Neural cell (in vitro differentiated cells): ENCODE data around the gene NFX1. TPM values are rescaled to one million over a fixed set of nuclear protein-coding genes. Genes with fewer than 3 reads are reported as not detected.
"Not testable (repeated sequence)": the region's sequence is repeated elsewhere in the genome, so short reads cannot be mapped to it uniquely, and the experiment has no call there.

Source experiments
- H2AFZ ChIP-seq: fragments of 200-600, 300-800 bp; sonication (generic), shearing (Covaris generic); 2 replicates; pipeline ENCODE4 v1.6.0; 2014; ENCODE audit warnings: low read depth, mild to moderate bottlenecking, antibody characterized with exemption, low read length, moderate library complexity
- H3F3A ChIP-seq: fragments of 200-600 bp; shearing (Covaris generic); 2 replicates; pipeline ENCODE4 v1.6.1; 2016; ENCODE audit warnings: mild to moderate bottlenecking, moderate library complexity, mixed read lengths, antibody characterized with exemption, low read length; ENCODE audit not compliant: insufficient read depth, poor library complexity, severe bottlenecking
- H3K27ac ChIP-seq: fragments of 200-600, 300-800 bp; sonication (generic), shearing (Covaris generic); 2 replicates; pipeline ENCODE4 v1.5.1; 2014; ENCODE audit warnings: mild to moderate bottlenecking, low read length, moderate library complexity
- H3K27me3 ChIP-seq: fragments of 300-800, 200-600 bp; sonication (generic), shearing (Covaris generic); 2 replicates; pipeline ENCODE4 v1.6.0; 2014; ENCODE audit warnings: mild to moderate bottlenecking, low read depth, low read length, moderate library complexity; ENCODE audit not compliant: insufficient read depth
- H3K36me3 ChIP-seq: fragments of 300-800, 200-600 bp; sonication (generic), shearing (Covaris generic); 2 replicates; pipeline ENCODE4 v1.5.1; 2014; ENCODE audit warnings: mild to moderate bottlenecking, antibody characterized with exemption, low read length, moderate library complexity; ENCODE audit not compliant: insufficient read depth
- H3K4me2 ChIP-seq: fragments of 300-800, 200-600 bp; sonication (generic), shearing (Covaris generic); 2 replicates; pipeline ENCODE4 v1.6.0; 2014; ENCODE audit warnings: mild to moderate bottlenecking, low read length
- H3K4me3 ChIP-seq: fragments of 300-800, 200-600 bp; sonication (generic), shearing (Covaris generic); 2 replicates; pipeline ENCODE4 v1.5.1; 2014; ENCODE audit warnings: mild to moderate bottlenecking, low read length, moderate library complexity
- H3K79me2 ChIP-seq: fragments of 200-600 bp; shearing (Covaris generic); replicated peaks from 2 replicates; pipeline ENCODE4 v1.6.0; 2014; ENCODE audit warnings: mild to moderate bottlenecking, low read length, moderate library complexity; ENCODE audit not compliant: insufficient read depth
- H3K9ac ChIP-seq: fragments of 300-800, 200-600 bp; sonication (generic), shearing (Covaris generic); 2 replicates; pipeline ENCODE4 v1.6.1; 2016; ENCODE audit warnings: mild to moderate bottlenecking, low read length, mixed read lengths
- H3K9me2 ChIP-seq: fragments of 200-600 bp; shearing (Covaris generic); 2 replicates; pipeline ENCODE4 v1.6.1; 2016; ENCODE audit warnings: mild to moderate bottlenecking, low read length, mixed read lengths; ENCODE audit not compliant: insufficient read depth
- H3K9me3 ChIP-seq: fragments of 200-600, 300-800 bp; sonication (generic), shearing (Covaris generic); 2 replicates; pipeline ENCODE4 v1.6.1; 2016; ENCODE audit warnings: mild to moderate bottlenecking, mixed run types, low read length, moderate library complexity, mixed read lengths
- H4K20me1 ChIP-seq: fragments of 200-600 bp; shearing (Covaris generic); 2 replicates; pipeline ENCODE4 v1.6.1; 2016; ENCODE audit warnings: mild to moderate bottlenecking, mixed run types; ENCODE audit not compliant: insufficient read depth
- CTCF ChIP-seq: fragments of 450-650 bp; IDR thresholded peaks from 2 replicates; pipeline ENCODE4 v1.5.1; 2014; ENCODE audit warnings: antibody characterized with exemption, mild to moderate bottlenecking, moderate library complexity; ENCODE audit not compliant: poor library complexity, severe bottlenecking
- EP300 ChIP-seq: fragments of 450-650 bp; conservative IDR thresholded peaks from 2 replicates; pipeline ENCODE4 v1.6.1; 2014; ENCODE audit warnings: antibody characterized with exemption, mild to moderate bottlenecking, moderate library complexity; ENCODE audit not compliant: poor library complexity, severe bottlenecking
- EZH2 ChIP-seq: fragments of 200-600, 300-800 bp; shearing (Covaris generic), sonication (generic); IDR thresholded peaks from 2 replicates; pipeline ENCODE4 v1.6.1; 2014; ENCODE audit warnings: antibody characterized with exemption, low read length, borderline replicate concordance, mild to moderate bottlenecking; ENCODE audit not compliant: insufficient read depth, poor library complexity, severe bottlenecking
- MXI1 ChIP-seq: fragments of 450-650 bp; conservative IDR thresholded peaks from 2 replicates; pipeline ENCODE4 v1.6.1; 2014; ENCODE audit warnings: antibody characterized with exemption, mild to moderate bottlenecking; ENCODE audit not compliant: poor library complexity, severe bottlenecking
- POLR2AphosphoS5 ChIP-seq: IDR thresholded peaks from 2 replicates; pipeline ENCODE4 v1.6.1; 2012
- RAD21 ChIP-seq: fragments of 450-650 bp; conservative IDR thresholded peaks from 2 replicates; pipeline ENCODE4 v1.6.1; 2014; ENCODE audit warnings: antibody characterized with exemption, mild to moderate bottlenecking, moderate library complexity
- REST ChIP-seq: IDR thresholded peaks from 2 replicates; pipeline ENCODE4 v1.6.1; 2012; ENCODE audit warnings: borderline replicate concordance
- SMC3 ChIP-seq: fragments of 450-650 bp; conservative IDR thresholded peaks from 2 replicates; pipeline ENCODE4 v1.6.1; 2014; ENCODE audit warnings: antibody characterized with exemption, mild to moderate bottlenecking, moderate library complexity; ENCODE audit not compliant: poor library complexity
- TAF1 ChIP-seq: IDR thresholded peaks from 2 replicates; pipeline ENCODE4 v1.6.1; 2012; ENCODE audit warnings: low read depth
- polyA plus RNA-seq: library from polyadenylated mRNA; depleted of rRNA; stranded (reverse); fragments of >200 nt; gene quantifications from 2 replicates; pipeline ENCODE4 v1.2.3, GENCODE V29; 2014

NFX1 gene
- polyA plus RNA-seq, 1 donor from 2014 or later = 14.7 TPM

GRCh38 chr9:33354651-33355211, 64.4 kb downstream of the NFX1 start:
- Histone ChIP-seq H3K4me3 (no peak overlapping the region), H3K9me3 (no peaks in the 10 kb centered on the region), H3K27me3 (no peaks in the 10 kb centered on the region), H4K20me1 (no peaks in the 10 kb centered on the region), H3K79me2 (no peaks in the 10 kb centered on the region), H3K27ac (no peak overlapping the region), H2AFZ (no peak overlapping the region), H3K4me2 (no peak overlapping the region), H3K9me2 (no peaks in the 10 kb centered on the region), H3F3A (no peaks in the 10 kb centered on the region), H3K36me3 (peaks cover 10% of the 10 kb centered on the region), H3K9ac (no peak overlapping the region)
- no peak for TF ChIP-seq TAF1
- TF ChIP-seq CTCF = no peak
- TF ChIP-seq EZH2 = no peak
- no peak for TF ChIP-seq REST
- no peak for TF ChIP-seq POLR2AphosphoS5
- TF ChIP-seq EP300 = no peak
- TF ChIP-seq MXI1 = no peak
- no peak for TF ChIP-seq RAD21
- TF ChIP-seq SMC3 = no peak

GRCh38 chr9:33355933-33356332, 65.6 kb downstream of the NFX1 start:
- no peaks in the 10 kb centered on the region for H3F3A ChIP-seq
- no peak overlapping the region for H3K4me2 ChIP-seq
- no peaks in the 10 kb centered on the region for H3K79me2 ChIP-seq
- no peaks in the 10 kb centered on the region for H3K9me2 ChIP-seq
- no peaks in the 10 kb centered on the region for H3K9me3 ChIP-seq
- no peaks in the 10 kb centered on the region for H3K27me3 ChIP-seq
- peaks cover 10% of the 10 kb centered on the region for H3K36me3 ChIP-seq
- no peak overlapping the region for H2AFZ ChIP-seq
- no peak for TF ChIP-seq POLR2AphosphoS5
- no peak for TF ChIP-seq TAF1
- TF ChIP-seq REST = no peak
- no peak for TF ChIP-seq SMC3
- TF ChIP-seq RAD21 = no peak
- no peak for TF ChIP-seq EP300
- TF ChIP-seq MXI1 = no peak
- no peak overlapping the region for H3K27ac ChIP-seq
- H3K9ac ChIP-seq = no peak overlapping the region
- no peaks in the 10 kb centered on the region for H4K20me1 ChIP-seq
- no peak overlapping the region for H3K4me3 ChIP-seq

GRCh38 chr9:33358641-33359040, 68.3 kb downstream of the NFX1 start:
- not testable (repeated sequence) for H3K36me3 ChIP-seq, H3K79me2 ChIP-seq, H3K27me3 ChIP-seq, H3F3A ChIP-seq, H3K9ac ChIP-seq, H3K27ac ChIP-seq, H3K4me3 ChIP-seq, H3K4me2 ChIP-seq, H4K20me1 ChIP-seq, H3K9me3 ChIP-seq, H2AFZ ChIP-seq, H3K9me2 ChIP-seq
